Measurements from ENCODE around the gene MTMR4.
"Not testable (repeated sequence)": the region's sequence is repeated elsewhere in the genome, so short reads cannot be mapped to it uniquely, and the experiment has no call there.

Gene MTMR4

GRCh38 chr17:58513965-58514769 lies at the start of gene MTMR4:
Gene MTMR4, minus strand, starts transcription at chr17:58514638. Its CDS starts 231 bp downstream, at chr17:58514407.
- DNase-seq, result peak; percentile 33 to 55 (median 44)

DNA sequence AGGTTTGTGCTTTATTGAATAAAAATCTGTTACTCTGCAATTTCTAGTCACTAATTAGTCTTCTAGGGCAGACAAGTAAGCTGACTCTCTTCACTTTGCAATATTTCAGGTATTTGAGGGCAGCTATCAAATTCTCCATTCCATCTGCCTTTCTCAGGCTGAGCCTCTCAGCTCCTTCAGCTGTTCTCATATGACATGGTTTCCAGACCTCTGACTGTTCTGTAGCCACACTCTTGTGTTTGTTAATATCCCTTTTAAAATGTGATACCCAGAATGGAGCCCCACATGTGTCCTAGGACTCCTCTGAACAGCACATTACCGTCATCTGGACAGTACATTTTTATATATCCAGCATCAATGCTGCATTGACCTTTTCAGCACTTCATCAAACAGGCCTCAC lies 46.1 kb upstream of the MTMR4 start:
- no peak for DNase-seq

DNA sequence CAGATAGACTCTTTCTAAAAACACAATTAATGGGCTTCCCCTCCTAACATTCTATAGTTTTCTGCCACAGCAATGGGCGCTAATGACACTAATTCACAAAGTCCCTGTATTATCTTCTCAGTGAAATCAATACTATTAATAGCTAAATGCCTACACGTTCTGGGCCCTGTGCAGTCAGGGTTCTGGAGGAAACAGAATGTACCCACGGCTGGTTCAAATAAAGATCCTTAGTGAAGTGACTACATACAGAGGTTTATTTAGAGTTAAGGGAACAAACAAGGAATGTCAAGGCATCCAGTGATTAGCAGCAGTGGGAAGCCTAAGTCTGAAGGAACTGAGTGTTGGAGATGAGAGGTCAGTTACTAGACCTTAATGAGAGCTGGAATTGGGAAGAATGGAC lies 43.5 kb upstream of the MTMR4 start:
- no peak for DNase-seq

DNA sequence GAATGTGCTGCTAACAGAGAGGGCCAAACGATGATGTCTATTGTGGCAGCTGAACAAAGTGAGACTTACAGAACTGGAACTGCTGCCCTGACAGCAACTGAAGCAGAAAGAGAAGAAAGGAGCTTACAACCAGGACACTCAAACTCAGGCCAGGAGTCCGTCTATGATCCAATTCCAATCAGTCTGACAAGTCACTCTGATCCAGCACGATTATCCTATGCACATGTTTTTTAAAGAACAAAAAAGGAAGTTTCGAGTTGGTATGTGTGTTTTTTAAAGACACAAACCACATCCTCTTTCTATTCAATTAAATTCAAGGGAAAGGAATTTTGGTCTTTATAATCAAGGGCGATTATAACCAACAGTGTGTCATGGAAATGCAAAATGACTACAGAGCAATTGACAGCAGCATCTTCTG lies 42.4 kb upstream of the MTMR4 start:
- no peak for DNase-seq

DNA sequence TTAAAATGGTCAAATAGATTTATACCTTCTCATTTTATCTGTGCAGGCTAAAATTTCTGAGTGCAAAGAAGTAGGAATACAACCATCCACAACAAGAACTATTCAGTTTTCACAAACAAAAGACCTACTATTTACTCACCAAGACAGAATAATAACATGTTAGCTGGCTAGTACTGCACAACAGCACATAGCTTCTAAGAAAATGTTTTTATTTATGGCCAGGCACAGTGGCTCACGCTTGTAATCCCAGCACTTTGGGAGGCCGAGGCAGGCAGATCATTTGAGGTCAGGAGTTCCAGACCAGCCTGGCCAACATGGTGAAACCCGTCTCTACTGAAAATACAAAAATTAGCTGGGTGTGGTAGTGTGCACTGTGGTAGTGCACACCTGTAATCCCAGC lies 40.7 kb upstream of the MTMR4 start:
- DNase-seq, result not testable (repeated sequence)

DNA sequence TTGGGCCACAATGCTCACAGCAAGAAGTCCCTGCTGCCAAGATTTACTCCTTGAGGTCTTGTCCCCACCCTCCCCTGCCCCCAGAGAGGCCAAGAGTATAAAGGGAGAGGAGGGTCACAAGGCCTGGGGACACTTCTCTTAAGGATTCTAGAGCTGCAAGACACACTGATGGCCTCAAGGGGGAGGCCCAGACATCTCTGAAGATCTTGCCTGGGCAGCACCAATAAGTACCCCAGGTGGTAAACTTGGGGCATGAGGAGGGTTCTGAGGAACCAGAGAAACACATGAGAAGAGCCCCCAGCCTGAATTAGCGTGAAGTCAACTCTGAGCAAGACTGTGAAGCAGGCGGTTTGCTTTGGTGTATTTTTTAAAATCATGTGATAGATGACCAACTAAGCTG lies 26.8 kb upstream of the MTMR4 start:
- DNase-seq, result no peak

- DNase-seq, result no peak
Observed at GRCh38 chr17:58539698-58540097, 25.3 kb upstream of the MTMR4 start.

DNA sequence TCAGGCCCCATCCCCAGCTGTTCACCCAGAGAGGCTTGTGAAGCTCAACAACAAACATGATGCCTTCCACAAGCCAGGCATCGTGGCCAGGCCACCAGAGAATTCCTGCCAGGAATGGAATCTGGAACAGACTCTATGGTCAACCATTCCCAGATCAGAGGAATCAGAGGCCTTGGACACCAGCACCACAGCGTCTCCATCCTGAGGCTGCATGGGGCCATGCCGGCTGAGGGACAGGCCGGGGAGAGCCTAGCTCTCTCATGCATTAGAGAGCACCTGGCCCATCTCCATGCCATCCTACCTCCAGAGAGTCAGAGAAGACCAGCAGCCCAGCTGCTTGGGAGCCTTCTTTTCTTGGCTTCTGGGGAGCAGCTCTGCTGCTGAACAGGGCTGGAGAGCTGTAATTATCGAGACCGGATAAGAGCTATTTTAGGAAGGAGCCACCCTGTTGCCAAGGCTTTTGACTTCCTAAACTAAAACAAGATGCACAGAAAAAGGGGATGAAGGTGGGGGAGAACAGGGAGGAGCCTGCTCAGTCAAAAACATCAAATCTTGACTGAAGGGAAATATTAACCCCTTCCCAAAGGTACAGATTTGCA lies 24.5 kb upstream of the MTMR4 start:
- DNase-seq, result no peak

DNA sequence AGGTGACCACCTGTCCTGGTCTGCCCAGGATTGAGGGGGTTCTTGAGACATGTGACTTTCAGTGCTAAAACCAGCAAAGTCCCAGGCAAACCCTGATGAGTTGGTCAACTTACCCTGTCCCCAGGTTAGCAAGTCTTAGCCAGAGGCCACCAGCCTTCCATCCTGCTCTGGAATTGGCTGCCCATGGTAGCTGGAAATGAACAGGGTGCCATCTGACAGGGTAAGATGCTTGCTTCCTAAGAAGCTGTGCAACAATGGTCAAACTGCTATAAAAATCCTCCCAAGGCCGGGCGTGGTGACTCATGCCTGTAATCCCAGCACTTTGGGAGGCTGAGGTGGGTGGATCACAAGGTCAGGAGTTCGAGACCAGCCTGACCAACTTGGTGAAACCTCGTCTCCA lies 22.8 kb upstream of the MTMR4 start:
- no peak for DNase-seq

DNA sequence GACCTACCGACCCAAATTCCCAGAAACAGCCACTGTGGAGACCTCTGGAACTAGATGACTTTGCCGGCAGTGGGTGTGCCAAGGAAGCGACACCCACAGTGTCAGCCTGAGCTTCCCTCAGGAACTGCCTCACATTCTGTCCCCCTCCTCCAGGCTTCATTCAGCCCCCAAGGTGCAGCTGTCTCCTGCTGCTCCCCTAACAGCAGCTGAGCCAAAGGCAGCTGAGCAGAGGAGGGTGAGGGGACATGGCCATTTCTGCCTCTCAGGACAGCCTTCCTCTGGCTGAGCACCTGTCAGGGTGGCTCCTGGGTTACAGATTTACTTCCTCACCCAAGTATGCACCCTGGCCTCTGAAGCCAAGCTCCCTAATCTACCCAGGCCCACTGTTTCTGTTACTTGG lies 22.1 kb upstream of the MTMR4 start:
- no peak for DNase-seq

GRCh38 chr17:58535431-58535830 lies 21.0 kb upstream of the MTMR4 start:
- DNase-seq, result no peak

GRCh38 chr17:58534901-58535421 lies 20.5 kb upstream of the MTMR4 start:
- no peak for DNase-seq

- no peak for DNase-seq
Observed at GRCh38 chr17:58534331-58534730, 19.9 kb upstream of the MTMR4 start.

DNA sequence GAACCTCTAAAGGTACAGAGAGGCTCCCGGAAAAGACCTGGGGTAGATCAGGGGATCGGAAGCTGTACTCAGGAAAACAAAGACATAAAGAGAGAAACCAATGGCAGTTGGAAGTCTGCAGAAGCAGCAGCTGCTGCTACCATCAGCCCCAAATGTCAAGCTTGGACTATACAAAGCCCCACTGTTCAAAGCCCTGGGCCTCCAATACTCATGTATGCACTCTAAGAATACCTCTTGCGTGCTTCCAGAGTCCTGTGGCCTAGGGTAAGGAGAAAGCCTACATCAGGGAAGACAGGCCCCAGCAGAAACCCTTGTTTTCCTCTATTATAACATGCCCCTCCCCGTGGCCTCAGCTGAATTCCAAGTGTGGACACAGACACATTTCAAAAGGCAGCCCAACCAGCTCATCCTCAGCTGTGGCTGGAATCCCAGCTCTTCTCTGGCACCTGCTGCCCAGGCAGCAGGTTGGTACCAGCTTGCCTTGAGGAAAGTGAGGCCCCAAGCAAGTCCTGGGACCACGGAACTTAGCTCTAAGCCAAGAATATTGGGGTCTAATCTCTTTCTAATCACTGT lies 19.3 kb upstream of the MTMR4 start:
- DNase-seq, result no peak

DNA sequence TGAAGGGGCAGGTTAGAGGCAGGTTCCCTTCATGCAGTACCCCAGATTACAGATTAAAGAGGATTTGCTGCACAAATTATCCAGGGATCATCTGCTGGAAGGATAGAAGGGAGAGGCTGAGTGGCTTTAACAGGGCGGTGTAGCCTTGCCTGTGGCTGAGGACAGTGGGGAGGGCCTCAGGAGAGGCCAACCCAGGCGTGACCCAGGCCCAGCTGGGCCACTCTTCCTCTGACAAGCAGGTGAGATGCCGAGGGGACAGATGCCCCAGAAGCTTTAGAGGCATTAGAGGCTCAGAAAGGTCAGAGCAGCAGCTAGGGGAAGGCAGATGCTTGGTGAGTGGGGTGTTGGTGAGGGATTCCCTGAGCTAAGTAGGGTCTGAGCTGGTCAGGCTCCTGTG lies 18.1 kb upstream of the MTMR4 start:
- no peak for DNase-seq

DNA sequence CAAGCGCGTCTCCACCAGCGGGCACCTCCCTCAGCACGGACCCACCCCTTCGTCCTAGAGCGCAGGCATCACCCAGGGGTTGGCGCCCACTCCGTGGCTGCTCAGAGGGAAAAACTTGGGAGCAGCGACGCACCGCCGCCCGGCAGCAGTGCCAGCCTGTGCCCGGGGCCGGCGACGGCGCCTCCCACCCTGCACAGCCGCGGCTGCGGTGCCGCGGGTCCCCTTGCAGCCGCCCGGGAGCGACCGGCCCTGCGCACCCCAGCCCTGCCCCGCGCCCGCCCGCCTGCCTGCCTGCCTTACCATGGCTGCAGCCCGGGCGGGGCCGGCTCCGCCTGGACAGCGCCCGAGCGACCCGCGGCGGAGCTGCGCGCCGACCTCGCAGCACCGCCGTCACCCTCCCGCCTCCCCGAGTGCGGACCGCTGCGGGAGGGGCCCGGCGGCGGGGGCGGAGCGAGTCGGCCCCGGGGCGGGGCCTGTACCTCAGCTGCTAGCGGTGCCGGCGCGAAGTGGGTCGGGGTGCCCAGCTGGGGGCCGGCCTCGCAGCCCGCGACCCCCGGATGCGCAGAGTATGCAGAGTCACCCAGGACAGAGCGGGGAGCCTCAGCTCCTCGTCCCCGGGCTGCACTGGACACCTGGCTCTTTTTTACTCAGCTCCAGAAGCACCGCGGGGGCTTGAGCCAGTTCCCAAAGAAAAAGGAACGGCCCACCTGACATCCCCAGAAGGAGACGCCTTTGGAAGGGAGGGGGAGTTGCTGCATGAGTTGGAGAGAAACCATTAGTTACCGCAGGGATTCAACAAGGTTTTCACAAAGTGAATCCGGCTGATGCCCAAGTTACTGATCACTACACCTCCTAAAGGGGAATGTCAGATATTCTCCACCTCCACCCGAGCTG lies 17.5 kb upstream of the MTMR4 start:
- peak in 3 of 4 experiments; percentile 17 to 35 (median 34) for DNase-seq

- DNase-seq, result no peak
Observed at GRCh38 chr17:58531122-58531521, 16.7 kb upstream of the MTMR4 start.

- DNase-seq, result no peak
Observed at GRCh38 chr17:58530655-58531054, 16.2 kb upstream of the MTMR4 start.

- DNase-seq, result no peak
Observed at GRCh38 chr17:58529275-58529674, 14.8 kb upstream of the MTMR4 start.

DNA sequence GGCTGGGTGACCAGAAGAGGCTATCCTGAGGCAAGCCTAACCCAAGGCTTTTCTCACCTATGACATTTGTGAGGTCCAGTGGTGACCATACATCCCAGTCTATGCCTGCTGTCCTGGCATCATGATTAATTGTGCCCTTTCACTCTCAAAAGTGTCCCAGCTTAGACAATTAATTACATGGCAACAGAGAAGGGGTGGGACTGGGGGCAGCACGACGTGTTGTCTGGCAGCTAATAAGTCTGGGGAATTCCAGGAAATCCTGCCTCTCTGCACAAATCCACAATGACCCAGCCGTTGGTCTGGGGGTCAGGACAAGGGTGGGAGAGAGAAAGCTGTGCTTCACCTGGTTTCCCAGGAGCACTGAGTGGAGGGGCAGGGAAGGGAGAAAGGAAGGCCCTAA lies 14.0 kb upstream of the MTMR4 start:
- no peak for DNase-seq

DNA sequence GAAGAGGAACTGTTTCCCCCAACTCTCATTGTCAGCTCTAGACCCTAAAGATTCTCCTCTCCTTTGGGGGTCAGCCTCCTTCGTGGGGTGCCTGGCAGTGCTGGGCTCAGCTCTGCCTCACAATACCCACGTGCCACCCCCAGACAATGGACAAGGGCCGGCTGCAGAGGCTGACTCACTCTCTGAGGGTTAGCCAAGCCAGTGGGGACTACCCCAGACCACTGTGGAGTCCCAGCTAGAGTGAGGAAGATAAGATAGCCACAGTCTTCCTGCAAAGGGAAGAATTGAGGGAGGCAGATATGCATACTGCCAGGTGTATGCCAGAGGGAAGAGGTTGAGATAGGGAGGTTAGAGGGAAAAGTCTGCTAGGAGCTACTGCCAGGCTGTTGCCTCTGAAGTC lies 13.5 kb upstream of the MTMR4 start:
- DNase-seq, result no peak

DNA sequence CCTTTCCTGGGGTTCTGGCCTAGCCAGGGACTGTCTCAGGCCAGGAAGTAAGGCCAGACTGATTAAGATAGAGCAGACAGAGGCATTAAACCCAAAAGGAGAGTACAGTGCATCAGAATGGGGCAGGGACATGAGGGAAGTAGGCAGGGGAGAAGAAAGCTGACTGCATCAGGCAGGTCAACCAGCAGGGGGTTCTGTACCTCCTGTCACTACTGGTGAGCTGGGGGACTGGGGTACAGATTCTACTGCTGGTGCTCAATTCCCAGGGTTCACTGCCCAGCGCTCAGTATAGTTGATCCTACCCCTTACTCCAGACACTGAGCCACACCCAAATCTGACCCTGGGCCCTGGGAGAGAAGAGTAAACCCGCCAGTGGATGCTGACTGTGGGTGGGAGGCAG lies 12.9 kb upstream of the MTMR4 start:
- no peak for DNase-seq

- no peak for DNase-seq
Observed at GRCh38 chr17:58525239-58525638, 10.8 kb upstream of the MTMR4 start.
